Measurements from ENCODE around the gene ACTN4. TPM values are rescaled to one million over a fixed set of nuclear protein-coding genes. Genes with fewer than 3 reads are reported as not detected.

Gene ACTN4
- total and polyA plus RNA-seq, 2 experiments from 2014 or later: 68.9 to 427 TPM

- Histone ChIP-seq H3K4me2 (no peak overlapping the region), H3K79me2 (replicated peaks; ENCODE audit: insufficient read depth) (peaks cover 96% of the 10 kb centered on the region), H3K9me2 (ENCODE audit: insufficient read depth) (no peaks in the 10 kb centered on the region), H3K36me3 (ENCODE audit: insufficient read depth) (no peaks in the 10 kb centered on the region; the same call in 1 of the 2 replicates), H3K27me3 (ENCODE audit: insufficient read depth) (no peaks in the 10 kb centered on the region), H4K20me1 (replicated peaks; ENCODE audit: insufficient read depth) (peaks cover 17% of the 10 kb centered on the region), H2AFZ (no peak overlapping the region), H3K4me3 (no peak overlapping the region), H3K4me1 (ENCODE audit: insufficient read depth) (peaks cover 55% of the 10 kb centered on the region), H3K27ac (ENCODE audit: low read depth) (peak overlapping the region; percentile 88), H3F3A (replicated peaks; ENCODE audit: low read depth) (peaks cover 3% of the 10 kb centered on the region; the same call in 1 of the 2 replicates)
- Mint-ChIP-seq H3K36me3 (ENCODE audit: low read depth) (peaks cover 16% of the 10 kb centered on the region), H3K27me3 (ENCODE audit: insufficient read depth, low read depth, poor library complexity) (peaks cover 11% of the 10 kb centered on the region), H3K4me1 (peaks cover 62% of the 10 kb centered on the region), H3K9me3 (no peaks in the 10 kb centered on the region), H3K27ac (peak overlapping the region; percentile 91), H3K4me3 (no peak overlapping the region)
- ATAC-seq (no peak; the same call in 2 of the 3 replicates), DNase-seq (ENCODE audit: low spot score) (no peak)
- no peak for TF ChIP-seq CREB1 (CRISPR knock-in tag; IDR thresholded peaks at IDR 0.05; ENCODE audit: low read depth)
Measured at GRCh38 chr19:38674388-38675171, 27.1 kb downstream of the ACTN4 start.

GRCh38 chr19:38675611-38676010 lies 28.2 kb downstream of the ACTN4 start:
- Histone ChIP-seq H3F3A (replicated peaks; ENCODE audit: low read depth) (peaks cover 3% of the 10 kb centered on the region; the same call in 1 of the 2 replicates), H3K36me3 (ENCODE audit: insufficient read depth) (no peaks in the 10 kb centered on the region; the same call in 1 of the 2 replicates), H3K79me2 (replicated peaks; ENCODE audit: insufficient read depth) (peaks cover 96% of the 10 kb centered on the region), H3K4me2 (no peak overlapping the region), H3K4me3 (no peak overlapping the region), H3K27me3 (ENCODE audit: insufficient read depth) (no peaks in the 10 kb centered on the region), H4K20me1 (replicated peaks; ENCODE audit: insufficient read depth) (peaks cover 13% of the 10 kb centered on the region), H2AFZ (no peak overlapping the region), H3K27ac (ENCODE audit: low read depth) (peak overlapping the region; percentile 88), H3K4me1 (ENCODE audit: insufficient read depth) (peaks cover 47% of the 10 kb centered on the region), H3K9me2 (ENCODE audit: insufficient read depth) (no peaks in the 10 kb centered on the region)
- Mint-ChIP-seq H3K9me3 (no peaks in the 10 kb centered on the region), H3K4me1 (peaks cover 59% of the 10 kb centered on the region), H3K36me3 (ENCODE audit: low read depth) (peaks cover 15% of the 10 kb centered on the region), H3K27me3 (ENCODE audit: insufficient read depth, low read depth, poor library complexity) (peaks cover 10% of the 10 kb centered on the region), H3K4me3 (no peak overlapping the region), H3K27ac (peak overlapping the region; percentile 91)
- TF ChIP-seq CREB1 (CRISPR knock-in tag; IDR thresholded peaks at IDR 0.05; ENCODE audit: low read depth): no peak
- TF ChIP-seq CTCF (conservative IDR thresholded peaks at IDR 0.05; ENCODE audit: low read depth in 2 of 2): peak in 1 of 2 experiments; percentile 40; a peak in 2 of 4 replicates
- DNase-seq (ENCODE audit: low spot score): no peak
- peak; percentile 57 for ATAC-seq

- Histone ChIP-seq H3K4me1 (ENCODE audit: insufficient read depth) (peaks cover 40% of the 10 kb centered on the region), H3K4me3 (no peak overlapping the region), H3K36me3 (ENCODE audit: insufficient read depth) (no peaks in the 10 kb centered on the region; the same call in 1 of the 2 replicates), H3K79me2 (replicated peaks; ENCODE audit: insufficient read depth) (peaks cover 96% of the 10 kb centered on the region), H3K27me3 (ENCODE audit: insufficient read depth) (no peaks in the 10 kb centered on the region), H3F3A (replicated peaks; ENCODE audit: low read depth) (peaks cover 3% of the 10 kb centered on the region; the same call in 1 of the 2 replicates), H2AFZ (no peak overlapping the region), H4K20me1 (replicated peaks; ENCODE audit: insufficient read depth) (peaks cover 13% of the 10 kb centered on the region), H3K27ac (ENCODE audit: low read depth) (peak overlapping the region; percentile 88), H3K9me2 (ENCODE audit: insufficient read depth) (no peaks in the 10 kb centered on the region), H3K4me2 (no peak overlapping the region)
- Mint-ChIP-seq H3K27ac (no peak overlapping the region; the same call in 1 of the 2 replicates), H3K36me3 (ENCODE audit: low read depth) (peaks cover 18% of the 10 kb centered on the region), H3K9me3 (no peaks in the 10 kb centered on the region), H3K4me3 (no peak overlapping the region), H3K27me3 (ENCODE audit: insufficient read depth, low read depth, poor library complexity) (peaks cover 10% of the 10 kb centered on the region), H3K4me1 (peaks cover 55% of the 10 kb centered on the region)
- DNase-seq (ENCODE audit: low spot score): no peak
- no peak for ATAC-seq
- TF ChIP-seq POLR2AphosphoS5 (IDR thresholded peaks at IDR 0.05; ENCODE audit: low read depth) (no peak), EZH2phosphoT487 (IDR thresholded peaks at IDR 0.05; ENCODE audit: unreplicated experiment) (no peak), ZNF331 (CRISPR knock-in tag; IDR thresholded peaks at IDR 0.05; ENCODE audit: low read depth) (no peak), EZH2 (IDR thresholded peaks at IDR 0.05; ENCODE audit: low read depth, unreplicated experiment) (no peak), STAT1 (IDR thresholded peaks at IDR 0.05; ENCODE audit: unreplicated experiment) (no peak), CTCF (conservative IDR thresholded peaks at IDR 0.05; ENCODE audit: low read depth in 2 of 2) (no peak), NANOG (IDR thresholded peaks at IDR 0.05; ENCODE audit: borderline replicate concordance) (no peak)
Measured at GRCh38 chr19:38676023-38676877, 28.8 kb downstream of the ACTN4 start.

All from GM23338 (cell line).